ENCODE data around the gene BCAS3.

Gene BCAS3

GRCh38 chr17:61155590-61156237, 478.1 kb downstream of the BCAS3 start:
- no peak overlapping the region for H3K4me3 ChIP-seq (ENCODE audit: low read length)
- no peaks in the 10 kb centered on the region for H3K36me3 ChIP-seq (ENCODE audit: control insufficient read depth, low read length)
- no peak for TF ChIP-seq CTCF (IDR thresholded peaks at IDR 0.05; ENCODE audit: low read depth, low read length, poor library complexity, severe bottlenecking)
- no peak for TF ChIP-seq EZH2phosphoT487 (IDR thresholded peaks at IDR 0.05; ENCODE audit: borderline replicate concordance, low read length)
- no peaks in the 10 kb centered on the region for H3F3A ChIP-seq (ENCODE audit: control insufficient read depth, insufficient read depth)
- H3K27me3 ChIP-seq (ENCODE audit: control insufficient read depth, low read length), result peaks cover 16% of the 10 kb centered on the region; the same call in 1 of the 2 replicates
- H3K9me2 ChIP-seq (replicated peaks; ENCODE audit: control insufficient read depth, low read length), result no peaks in the 10 kb centered on the region
- no peaks in the 10 kb centered on the region for H4K20me1 ChIP-seq (ENCODE audit: control insufficient read depth, insufficient read depth, low read depth, low read length)
- no peaks in the 10 kb centered on the region for H3K4me1 ChIP-seq (ENCODE audit: control insufficient read depth, low read length)
- H3K4me2 ChIP-seq (ENCODE audit: low read length), result no peak overlapping the region
- no peaks in the 10 kb centered on the region for H3K9me3 ChIP-seq (ENCODE audit: control insufficient read depth, insufficient read depth, low read length)
- no peak overlapping the region for H3K27ac ChIP-seq (ENCODE audit: low read depth, low read length)
- H3K79me2 ChIP-seq (ENCODE audit: control insufficient read depth, low read length), result no peaks in the 10 kb centered on the region

GRCh38 chr17:61157246-61157886, 479.7 kb downstream of the BCAS3 start:
- H3K79me2 ChIP-seq (ENCODE audit: control insufficient read depth, low read length), result no peaks in the 10 kb centered on the region
- peaks cover 16% of the 10 kb centered on the region; the same call in 1 of the 2 replicates for H3K27me3 ChIP-seq (ENCODE audit: control insufficient read depth, low read length)
- H3K9me3 ChIP-seq (ENCODE audit: control insufficient read depth, insufficient read depth, low read length), result no peaks in the 10 kb centered on the region
- no peaks in the 10 kb centered on the region for H3K36me3 ChIP-seq (ENCODE audit: control insufficient read depth, low read length)
- no peak overlapping the region for H3K27ac ChIP-seq (ENCODE audit: low read depth, low read length)
- H3K4me2 ChIP-seq (ENCODE audit: low read length), result no peak overlapping the region
- no peaks in the 10 kb centered on the region for H3F3A ChIP-seq (ENCODE audit: control insufficient read depth, insufficient read depth)
- no peaks in the 10 kb centered on the region for H4K20me1 ChIP-seq (ENCODE audit: control insufficient read depth, insufficient read depth, low read depth, low read length)
- H3K4me3 ChIP-seq (ENCODE audit: low read length), result no peak overlapping the region
- no peaks in the 10 kb centered on the region for H3K4me1 ChIP-seq (ENCODE audit: control insufficient read depth, low read length)
- no peaks in the 10 kb centered on the region for H3K9me2 ChIP-seq (replicated peaks; ENCODE audit: control insufficient read depth, low read length)
- TF ChIP-seq CTCF (IDR thresholded peaks at IDR 0.05; ENCODE audit: low read depth, low read length, poor library complexity, severe bottlenecking), result no peak
- no peak for TF ChIP-seq EZH2phosphoT487 (IDR thresholded peaks at IDR 0.05; ENCODE audit: borderline replicate concordance, low read length)

- Histone ChIP-seq H3F3A (ENCODE audit: control insufficient read depth, insufficient read depth) (no peaks in the 10 kb centered on the region), H3K27ac (ENCODE audit: low read depth, low read length) (no peak overlapping the region)
- TF ChIP-seq EZH2phosphoT487 (IDR thresholded peaks at IDR 0.05; ENCODE audit: borderline replicate concordance, low read length), result no peak
- TF ChIP-seq CTCF (IDR thresholded peaks at IDR 0.05; ENCODE audit: low read depth, low read length, poor library complexity, severe bottlenecking), result no peak
These were observed 480.7 kb downstream of the BCAS3 start for GRCh38 chr17:61158376-61158775.

More at GRCh38 chr17:61158376-61158775, 480.7 kb downstream of the BCAS3 start:
- Histone ChIP-seq H3K4me1 (ENCODE audit: control insufficient read depth, low read length) (no peaks in the 10 kb centered on the region), H4K20me1 (ENCODE audit: control insufficient read depth, insufficient read depth, low read depth, low read length) (no peaks in the 10 kb centered on the region), H3K9me3 (ENCODE audit: control insufficient read depth, insufficient read depth, low read length) (no peaks in the 10 kb centered on the region), H3K4me3 (ENCODE audit: low read length) (no peak overlapping the region), H3K4me2 (ENCODE audit: low read length) (no peak overlapping the region), H3K79me2 (ENCODE audit: control insufficient read depth, low read length) (no peaks in the 10 kb centered on the region), H3K9me2 (replicated peaks; ENCODE audit: control insufficient read depth, low read length) (no peaks in the 10 kb centered on the region), H3K36me3 (ENCODE audit: control insufficient read depth, low read length) (no peaks in the 10 kb centered on the region), H3K27me3 (ENCODE audit: control insufficient read depth, low read length) (peaks cover 16% of the 10 kb centered on the region; the same call in 1 of the 2 replicates)

Measured in DOHH2 (cell line).